BJ (cell line): ENCODE measurements around the gene COL4A4. TPM values are rescaled to one million over a fixed set of nuclear protein-coding genes. Genes with fewer than 3 reads are reported as not detected.

Source experiments
- CTCF ChIA-PET: fragments of 350-600 bp; formaldehyde crosslinking; extraction: SDS; loops from one replicate; lab custom pipeline; 2021; ENCODE audit warnings: antibody characterized with exemption, inconsistent platforms; lab: Yijun Ruan, JAX
- POLR2A ChIA-PET: fragments of 300-600 bp; sonication (Branson Sonifier 250); formaldehyde crosslinking; extraction: SDS; loops from one replicate; lab custom pipeline; 2021; ENCODE audit warnings: antibody characterized with exemption; lab: Charles Lee
- DNase-seq: peaks from one replicate; pipeline ENCODE4 v3.0.0-alpha.2; 2011; ENCODE audit warnings: low read depth
- H3K27me3 ChIP-seq: 2 replicates; pipeline ENCODE4 v1.6.0; 2011; ENCODE audit warnings: low read length; ENCODE audit not compliant: control insufficient read depth, insufficient read depth
- H3K36me3 ChIP-seq: 2 replicates; pipeline ENCODE4 v1.5.1; 2011; ENCODE audit warnings: low read length; ENCODE audit not compliant: control insufficient read depth, insufficient read depth
- H3K4me3 ChIP-seq: 2 replicates; pipeline ENCODE4 v1.5.1; 2011; ENCODE audit warnings: low read depth, mild to moderate bottlenecking, control low read depth, low read length
- polyA minus RNA-seq: library from RNA; depleted of rRNA, polyadenylated mRNA; stranded (reverse); fragments of >200 nt; gene quantifications from 2 replicates; pipeline ENCODE4 v1.2.3, GENCODE V29; 2011; rRNA and poly(A)+ RNA removed
- polyA plus RNA-seq: library from polyadenylated mRNA; depleted of rRNA; stranded (reverse); fragments of >200 nt; gene quantifications from 2 replicates; pipeline ENCODE4 v1.2.3, GENCODE V29; 2011; rRNA removed
- TF ChIP-seq, protein P1 (sequence below): IDR thresholded peaks from 2 replicates; pipeline ENCODE4 v1.5.1; 2011; ENCODE audit warnings: low read depth, mild to moderate bottlenecking, control low read depth, inconsistent platforms, low read length, moderate library complexity; ENCODE audit not compliant: insufficient read depth

Gene COL4A4
- polyA plus RNA-seq (0.33 and 0.36 TPM in 2 replicates), polyA minus RNA-seq (0.10 and 0.14 TPM in 2 replicates)

GRCh38 chr2:227163998-227164762 lies at the start of gene COL4A4, which contains the start of gene COL4A3:
COL4A4 (minus strand) TSS chr2:227164205; CDS start chr2:227147483, 16,722 bp downstream.
COL4A3 (plus strand) TSS chr2:227164624; CDS start chr2:227164727, 103 bp downstream.
- POLR2A ChIA-PET = no interaction called here
- Histone ChIP-seq H3K4me3 (peak within 1 kb of the TSS; percentile 48), H3K36me3 (no peaks in the 10 kb centered on the region), H3K27me3 (peaks cover 6% of the 10 kb centered on the region)
- CTCF ChIA-PET = no interaction called here
- TF ChIP-seq, protein P1, sequence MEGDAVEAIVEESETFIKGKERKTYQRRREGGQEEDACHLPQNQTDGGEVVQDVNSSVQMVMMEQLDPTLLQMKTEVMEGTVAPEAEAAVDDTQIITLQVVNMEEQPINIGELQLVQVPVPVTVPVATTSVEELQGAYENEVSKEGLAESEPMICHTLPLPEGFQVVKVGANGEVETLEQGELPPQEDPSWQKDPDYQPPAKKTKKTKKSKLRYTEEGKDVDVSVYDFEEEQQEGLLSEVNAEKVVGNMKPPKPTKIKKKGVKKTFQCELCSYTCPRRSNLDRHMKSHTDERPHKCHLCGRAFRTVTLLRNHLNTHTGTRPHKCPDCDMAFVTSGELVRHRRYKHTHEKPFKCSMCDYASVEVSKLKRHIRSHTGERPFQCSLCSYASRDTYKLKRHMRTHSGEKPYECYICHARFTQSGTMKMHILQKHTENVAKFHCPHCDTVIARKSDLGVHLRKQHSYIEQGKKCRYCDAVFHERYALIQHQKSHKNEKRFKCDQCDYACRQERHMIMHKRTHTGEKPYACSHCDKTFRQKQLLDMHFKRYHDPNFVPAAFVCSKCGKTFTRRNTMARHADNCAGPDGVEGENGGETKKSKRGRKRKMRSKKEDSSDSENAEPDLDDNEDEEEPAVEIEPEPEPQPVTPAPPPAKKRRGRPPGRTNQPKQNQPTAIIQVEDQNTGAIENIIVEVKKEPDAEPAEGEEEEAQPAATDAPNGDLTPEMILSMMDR = no peak
- no peak for DNase-seq

GRCh38 chr2:227207573-227207972 lies 43.6 kb upstream of the COL4A4 start:
- TF ChIP-seq, protein P1 = no peak
- CTCF ChIA-PET = interaction anchor here (0.6 kb wide), 1 partner anchor 19 kb away, joined by 3 read pairs; no protein-coding TSS in a partner anchor
- Histone ChIP-seq H3K36me3 (no peaks in the 10 kb centered on the region), H3K4me3 (no peak overlapping the region), H3K27me3 (0 out of 2 replicates have a peak, but pooled peaks cover 2% of the 10 kb centered on the region)
- POLR2A ChIA-PET = no interaction called here
- DNase-seq = no peak

DNA sequence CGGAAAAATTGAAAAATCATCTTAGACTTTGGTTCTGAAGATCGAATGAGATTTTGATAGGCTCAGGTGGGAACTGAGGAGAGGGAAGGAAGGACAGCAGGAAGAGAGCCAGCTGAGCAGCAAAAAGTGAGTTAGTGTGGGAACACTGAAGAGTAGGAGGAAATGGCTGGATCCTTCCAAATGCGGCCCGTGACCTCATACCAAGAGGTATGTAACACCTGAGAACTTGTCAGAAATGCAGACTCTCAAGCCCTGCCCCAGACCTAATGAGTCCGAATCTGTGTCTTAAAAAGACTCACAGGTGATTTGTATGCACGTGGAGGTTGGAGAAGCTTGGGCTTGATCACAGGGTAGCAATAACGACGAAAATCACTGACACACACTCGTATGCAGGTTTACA lies 42.4 kb upstream of the COL4A4 start:
- H3K4me3 ChIP-seq = no peak overlapping the region
- TF ChIP-seq, protein P1 = no peak
- H3K27me3 ChIP-seq = 0 out of 2 replicates have a peak, but pooled peaks cover 2% of the 10 kb centered on the region
- ChIA-PET POLR2A (no interaction called here), CTCF (no interaction called here)
- DNase-seq = no peak
- H3K36me3 ChIP-seq = no peaks in the 10 kb centered on the region

- ChIA-PET CTCF (interaction anchor here (1.7 kb wide), 1 partner anchor 23 kb away, joined by 5 read pairs; no protein-coding TSS in a partner anchor), POLR2A (no interaction called here)
- DNase-seq = no peak
- 0 out of 2 replicates have a peak, but pooled peaks cover 2% of the 10 kb centered on the region for H3K27me3 ChIP-seq
- TF ChIP-seq, protein P1 = no peak
- no peak overlapping the region for H3K4me3 ChIP-seq
- H3K36me3 ChIP-seq = no peaks in the 10 kb centered on the region
These were observed 41.7 kb upstream of the COL4A4 start for GRCh38 chr2:227205701-227206100.

GRCh38 chr2:227204452-227204851 lies 40.4 kb upstream of the COL4A4 start:
- TF ChIP-seq, protein P1 = no peak
- ChIA-PET POLR2A (no interaction called here), CTCF (interaction anchor here (1.7 kb wide), 1 partner anchor 22 kb away, joined by 5 read pairs; no protein-coding TSS in a partner anchor)
- DNase-seq = no peak
- no peaks in the 10 kb centered on the region for H3K36me3 ChIP-seq
- no peak overlapping the region for H3K4me3 ChIP-seq
- 0 out of 2 replicates have a peak, but pooled peaks cover 2% of the 10 kb centered on the region for H3K27me3 ChIP-seq
